Measurements from ENCODE around the gene CFAP20DC. TPM values are rescaled to one million over a fixed set of nuclear protein-coding genes. Genes with fewer than 3 reads are reported as not detected.

Gene CFAP20DC
- total RNA-seq, 1 donor from 2014 or later: 5.1 TPM

DNA sequence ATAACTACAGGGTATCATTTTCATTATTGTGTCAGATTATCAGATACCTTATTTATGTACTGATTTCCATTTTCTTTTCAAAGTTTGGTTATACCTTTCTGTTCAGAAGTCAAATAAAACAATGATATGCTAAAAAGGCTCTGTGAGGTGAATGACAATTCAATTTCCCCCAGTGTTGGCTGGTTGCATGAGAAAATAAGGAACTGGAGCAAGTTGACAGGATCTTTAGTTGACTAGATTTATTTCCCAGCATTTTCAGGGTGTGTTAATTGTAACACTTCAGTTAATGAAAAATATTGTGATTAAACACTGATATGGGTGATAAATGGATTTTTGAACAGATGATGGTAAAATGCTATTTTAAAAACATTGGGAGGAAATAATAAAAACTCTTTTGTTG is 260.4 kb downstream of the CFAP20DC start:
- H3K4me3 ChIP-seq (ENCODE audit: low read depth, low read length): no peak overlapping the region
- TF ChIP-seq, protein P1, sequence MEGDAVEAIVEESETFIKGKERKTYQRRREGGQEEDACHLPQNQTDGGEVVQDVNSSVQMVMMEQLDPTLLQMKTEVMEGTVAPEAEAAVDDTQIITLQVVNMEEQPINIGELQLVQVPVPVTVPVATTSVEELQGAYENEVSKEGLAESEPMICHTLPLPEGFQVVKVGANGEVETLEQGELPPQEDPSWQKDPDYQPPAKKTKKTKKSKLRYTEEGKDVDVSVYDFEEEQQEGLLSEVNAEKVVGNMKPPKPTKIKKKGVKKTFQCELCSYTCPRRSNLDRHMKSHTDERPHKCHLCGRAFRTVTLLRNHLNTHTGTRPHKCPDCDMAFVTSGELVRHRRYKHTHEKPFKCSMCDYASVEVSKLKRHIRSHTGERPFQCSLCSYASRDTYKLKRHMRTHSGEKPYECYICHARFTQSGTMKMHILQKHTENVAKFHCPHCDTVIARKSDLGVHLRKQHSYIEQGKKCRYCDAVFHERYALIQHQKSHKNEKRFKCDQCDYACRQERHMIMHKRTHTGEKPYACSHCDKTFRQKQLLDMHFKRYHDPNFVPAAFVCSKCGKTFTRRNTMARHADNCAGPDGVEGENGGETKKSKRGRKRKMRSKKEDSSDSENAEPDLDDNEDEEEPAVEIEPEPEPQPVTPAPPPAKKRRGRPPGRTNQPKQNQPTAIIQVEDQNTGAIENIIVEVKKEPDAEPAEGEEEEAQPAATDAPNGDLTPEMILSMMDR (conservative IDR thresholded peaks at IDR 0.05; ENCODE audit: low read depth, low read length): no peak
- DNase-seq (ENCODE audit: low read depth): no peak

DNA sequence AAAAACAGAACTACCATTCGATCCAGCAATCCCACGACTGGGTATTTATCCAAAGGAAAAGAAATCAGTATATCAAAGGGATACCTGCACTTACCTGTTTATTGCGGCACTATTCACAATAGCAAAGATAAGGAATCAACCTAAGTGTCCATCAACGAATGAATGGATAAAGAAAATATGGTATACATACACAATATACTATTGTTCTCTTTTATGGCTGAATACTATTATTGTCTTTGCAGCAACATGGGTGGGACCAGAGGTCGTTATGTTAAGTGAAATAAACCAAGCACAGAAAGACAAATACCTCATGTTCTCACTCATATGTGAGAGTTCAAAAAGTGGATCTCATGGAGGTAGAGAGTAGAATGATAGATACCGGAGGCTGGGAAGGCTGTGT is 264.9 kb downstream of the CFAP20DC start:
- H3K4me3 ChIP-seq (ENCODE audit: low read depth, low read length): no peak overlapping the region
- DNase-seq (ENCODE audit: low read depth): no peak
- TF ChIP-seq, protein P1 (conservative IDR thresholded peaks at IDR 0.05; ENCODE audit: low read depth, low read length): no peak

DNA sequence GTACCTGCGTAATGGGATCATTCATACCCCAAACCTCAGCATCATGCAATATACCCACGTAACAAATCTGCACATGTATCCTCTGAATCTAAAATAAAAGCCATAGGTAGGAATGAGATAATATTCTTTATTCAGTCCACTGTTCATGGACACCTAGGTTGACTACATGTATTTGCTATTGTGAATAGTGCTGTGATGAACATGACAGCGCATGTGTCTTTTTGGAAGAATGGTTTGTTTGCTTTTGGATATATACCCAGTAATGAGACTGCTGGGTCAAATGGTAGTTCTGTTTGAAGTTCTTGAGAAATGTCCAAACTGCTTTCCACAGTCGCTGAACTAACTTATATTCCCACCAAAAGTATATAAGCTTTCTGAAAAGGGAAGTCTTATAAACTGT is 265.4 kb downstream of the CFAP20DC start:
- no peak overlapping the region for H3K4me3 ChIP-seq (ENCODE audit: low read depth, low read length)
- no peak for DNase-seq (ENCODE audit: low read depth)
- TF ChIP-seq, protein P1 (conservative IDR thresholded peaks at IDR 0.05; ENCODE audit: low read depth, low read length): no peak

DNA sequence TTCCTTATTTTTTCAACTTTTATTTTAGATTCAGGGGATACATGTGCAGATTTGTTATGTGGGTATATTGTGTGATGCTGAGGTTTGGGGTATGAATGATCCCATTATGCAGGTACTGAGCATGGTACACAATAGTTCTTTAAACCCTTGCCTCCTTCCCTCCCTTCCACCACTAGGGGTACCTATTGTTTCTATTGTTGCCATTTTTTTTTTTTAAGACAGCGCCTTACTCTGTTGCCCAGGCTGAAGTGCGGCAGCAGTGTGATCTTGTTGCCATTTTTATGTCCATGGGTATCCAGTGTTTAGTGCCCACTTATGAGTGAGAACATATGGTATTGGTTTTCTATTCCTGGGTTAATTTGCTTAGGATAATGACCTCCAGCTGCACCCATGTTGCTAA is 266.0 kb downstream of the CFAP20DC start:
- TF ChIP-seq, protein P1 (conservative IDR thresholded peaks at IDR 0.05; ENCODE audit: low read depth, low read length): no peak
- H3K4me3 ChIP-seq (ENCODE audit: low read depth, low read length): no peak overlapping the region
- no peak for DNase-seq (ENCODE audit: low read depth)

DNA sequence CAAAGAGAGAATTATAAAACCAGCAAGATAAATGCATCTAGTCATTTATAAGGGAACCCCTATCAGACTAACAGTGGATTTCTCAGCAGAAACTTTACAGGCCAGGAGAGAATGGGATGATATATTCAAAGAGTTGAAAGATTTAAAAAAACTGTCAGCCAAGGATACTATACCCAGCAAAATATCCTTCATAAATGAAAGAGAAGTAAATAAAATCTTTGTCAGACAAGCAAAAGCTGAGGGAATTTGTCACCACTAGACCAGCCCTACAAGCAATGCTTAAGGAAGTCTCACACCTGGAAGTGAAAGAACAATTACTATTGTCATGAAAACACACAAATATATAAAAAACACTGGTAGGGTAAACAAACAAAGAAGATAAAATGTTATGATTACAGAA is 269.9 kb downstream of the CFAP20DC start:
- no peak for DNase-seq (ENCODE audit: low read depth)
- no peak overlapping the region for H3K4me3 ChIP-seq (ENCODE audit: low read depth, low read length)
- TF ChIP-seq, protein P1 (conservative IDR thresholded peaks at IDR 0.05; ENCODE audit: low read depth, low read length): no peak

DNA sequence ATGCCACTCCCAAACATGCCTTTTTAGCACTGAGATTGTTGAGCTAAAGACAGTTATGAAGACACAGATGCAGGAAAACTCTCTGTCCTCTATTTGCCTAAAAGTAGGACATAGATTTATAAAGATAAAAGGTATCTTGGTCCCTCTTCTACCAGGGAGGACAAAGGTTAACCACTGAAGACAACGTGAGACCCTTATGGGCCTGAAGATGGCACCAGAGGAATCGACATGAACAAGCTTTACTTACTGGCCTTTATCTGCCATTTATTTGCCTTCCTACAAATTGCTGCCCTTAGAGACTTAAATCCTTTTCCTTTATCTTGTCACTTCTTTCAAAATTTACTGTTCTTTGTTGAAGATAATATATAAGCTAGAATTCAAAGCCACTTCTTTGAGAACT is 273.6 kb downstream of the CFAP20DC start:
- TF ChIP-seq, protein P1 (conservative IDR thresholded peaks at IDR 0.05; ENCODE audit: low read depth, low read length): no peak
- no peak overlapping the region for H3K4me3 ChIP-seq (ENCODE audit: low read depth, low read length)
- no peak for DNase-seq (ENCODE audit: low read depth)

DNA sequence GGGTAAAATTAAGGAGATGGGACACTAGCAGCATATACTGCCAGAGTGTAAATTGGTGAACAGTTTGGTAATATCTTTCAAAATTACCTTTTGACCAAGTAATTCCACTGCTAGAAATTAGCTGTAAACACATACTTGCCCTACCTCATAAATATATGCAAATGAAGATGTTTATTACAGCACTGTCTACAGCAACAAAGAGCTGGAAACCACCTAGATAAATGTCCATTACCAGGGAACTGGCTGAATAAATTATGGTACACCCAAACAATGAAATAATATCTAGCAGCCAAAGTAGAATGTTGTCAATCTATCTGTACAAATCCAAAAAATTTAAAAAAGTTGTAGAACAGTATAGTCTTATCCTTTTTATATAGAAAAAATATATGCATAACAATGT is 277.4 kb downstream of the CFAP20DC start:
- H3K4me3 ChIP-seq (ENCODE audit: low read depth, low read length): no peak overlapping the region
- DNase-seq (ENCODE audit: low read depth): no peak
- TF ChIP-seq, protein P1 (conservative IDR thresholded peaks at IDR 0.05; ENCODE audit: low read depth, low read length): no peak

Measured in epithelial cell of proximal tubule (primary cell).